C1 segment of cervical spinal cord (tissue), 14 donors: ENCODE data around the gene REPIN1.
"Not testable (repeated sequence)": the region's sequence is repeated elsewhere in the genome, so short reads cannot be mapped to it uniquely, and the experiment has no call there.

Experiments used
- DNase-seq, 14 donors: peaks; one replicate each; lab custom pipeline; 2025; lab: John Stamatoyannopoulos, UW

REPIN1 gene

DNA sequence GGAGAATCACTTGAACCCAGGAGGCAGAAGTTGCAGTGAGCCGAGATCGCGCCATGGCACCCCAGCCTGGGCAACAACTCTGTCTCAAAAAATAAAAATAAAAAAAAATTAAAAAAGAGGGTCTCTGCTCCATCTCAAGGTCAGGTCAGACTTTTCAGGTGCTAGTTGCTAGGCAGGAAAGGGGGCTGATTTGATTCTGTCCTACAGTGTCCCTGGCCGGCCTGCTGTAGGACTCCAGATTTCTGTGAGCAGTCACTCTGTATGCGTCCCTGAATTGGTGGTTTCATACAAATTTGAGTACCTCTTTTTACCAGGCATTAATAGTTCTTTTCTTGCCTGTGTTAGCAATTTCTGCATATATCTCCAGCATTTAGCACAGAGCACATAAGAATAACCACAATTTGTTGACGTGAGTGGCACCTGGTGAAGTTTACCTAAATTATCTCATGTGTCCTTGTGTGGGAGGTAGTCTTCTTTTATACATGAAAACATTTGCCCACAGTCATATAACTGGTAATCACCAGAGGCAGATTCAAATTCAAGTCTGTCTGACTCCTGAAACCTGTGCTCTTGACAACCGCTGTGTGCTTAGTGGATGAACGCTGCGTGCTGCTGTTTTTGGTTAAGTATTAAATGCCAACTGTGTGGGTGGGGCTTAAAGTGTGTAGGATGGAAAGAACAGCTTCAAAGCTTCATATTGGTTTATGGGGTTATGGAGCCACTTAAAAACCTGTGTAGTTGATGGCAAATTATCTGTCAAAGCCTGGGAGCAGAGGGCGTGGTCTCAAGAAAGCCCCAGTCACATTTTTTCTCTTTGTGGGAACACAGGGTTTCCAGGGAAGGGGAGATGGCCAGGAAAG lies 7.3 kb downstream of the REPIN1 start:
- no peak for DNase-seq

DNA sequence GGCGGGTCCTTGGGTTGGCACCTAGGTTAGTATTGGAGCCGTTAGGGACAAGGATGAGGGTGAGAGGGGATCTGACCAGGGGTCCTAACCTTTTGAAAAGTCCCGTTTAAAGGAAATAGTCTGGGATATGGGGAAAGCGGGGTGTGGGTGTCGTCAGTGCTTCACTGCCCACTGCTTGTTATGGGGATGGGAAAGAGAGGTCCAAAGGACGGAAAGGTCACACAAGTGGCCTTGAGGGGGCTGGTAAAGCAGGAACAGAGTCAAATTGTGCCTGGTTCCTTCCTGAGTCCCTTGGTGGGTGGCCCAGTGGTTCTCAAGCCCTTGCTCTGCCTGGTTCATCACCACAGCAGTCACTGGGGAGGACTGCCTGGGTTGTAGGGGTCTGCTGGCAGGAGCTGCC lies 7.9 kb downstream of the REPIN1 start:
- no peak for DNase-seq

DNA sequence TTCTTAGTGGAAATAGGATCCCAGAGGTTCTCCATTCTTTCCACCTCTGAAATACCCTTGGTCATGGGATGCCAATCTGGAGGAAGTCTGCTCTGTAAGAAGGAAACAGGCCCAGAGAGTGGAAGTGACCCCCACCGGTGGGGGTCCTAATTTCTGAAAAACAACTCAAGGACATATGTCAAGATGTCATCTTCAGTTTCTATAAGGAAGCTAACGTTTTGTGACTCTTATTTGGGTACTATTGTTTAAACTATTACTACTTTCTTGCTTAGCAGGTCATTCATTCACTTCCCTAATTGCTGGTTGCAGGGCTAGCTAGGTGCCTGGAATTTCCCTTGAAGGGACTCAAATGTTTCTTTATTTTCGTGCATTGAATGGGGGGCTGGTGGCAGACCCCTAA lies 8.6 kb downstream of the REPIN1 start:
- no peak for DNase-seq

DNA sequence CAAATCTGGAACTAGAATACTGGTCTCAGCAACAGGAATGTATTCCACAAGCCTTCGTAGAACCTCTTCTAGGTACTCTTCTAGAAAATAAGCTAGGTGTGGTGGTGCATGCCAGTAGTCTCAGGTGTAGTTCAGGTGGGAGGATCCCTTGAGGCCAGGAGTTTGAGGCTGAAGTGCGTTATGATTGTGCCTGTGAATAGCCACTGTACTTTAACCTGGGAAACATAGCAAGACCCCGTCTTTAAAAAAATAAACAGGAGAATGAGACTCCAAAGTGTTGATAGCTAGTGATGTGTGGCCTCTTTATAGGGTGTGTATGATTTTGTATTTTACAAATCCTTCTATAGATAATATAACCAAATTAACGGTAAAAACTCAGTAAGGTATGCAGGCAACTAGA lies 9.0 kb downstream of the REPIN1 start:
- no peak for DNase-seq

DNA sequence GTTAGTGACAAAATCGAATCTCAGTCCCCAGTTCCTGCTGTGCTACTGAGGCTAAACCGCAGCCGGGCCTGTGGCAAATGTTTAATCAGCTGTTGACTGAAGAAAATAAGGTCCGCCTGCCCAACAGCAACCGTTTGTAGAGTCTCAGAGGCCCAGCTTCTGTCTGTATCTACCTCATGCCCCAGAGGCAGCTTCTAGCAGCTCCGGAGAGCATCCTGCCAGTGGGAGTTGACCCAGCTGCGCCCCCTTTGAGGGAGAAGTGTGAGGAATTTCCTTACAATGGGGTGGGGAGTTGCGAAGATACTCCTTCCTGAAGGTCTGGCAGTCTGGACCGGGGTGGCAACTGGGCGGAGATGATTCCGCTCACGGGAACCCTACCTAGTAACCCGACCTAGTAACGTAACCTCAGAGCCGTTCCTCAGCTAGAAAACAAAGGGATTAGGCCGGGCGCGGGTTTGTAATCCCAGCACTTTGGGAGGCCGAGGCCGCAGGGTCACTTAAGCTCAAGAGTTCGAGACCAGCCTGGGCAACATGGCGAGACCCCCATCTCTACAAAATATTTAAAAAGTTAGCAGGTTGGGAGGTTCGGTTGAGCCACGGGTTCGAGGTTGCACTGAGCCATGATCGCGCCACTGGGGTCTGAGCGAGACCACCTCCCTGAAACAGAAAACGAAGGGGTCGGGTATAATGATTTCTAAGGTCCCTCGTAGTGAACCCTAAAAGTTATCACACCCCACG lies 9.7 kb downstream of the REPIN1 start:
- peak in 9 of 14 donors; percentile 21 to 53 (median 29) for DNase-seq

DNA sequence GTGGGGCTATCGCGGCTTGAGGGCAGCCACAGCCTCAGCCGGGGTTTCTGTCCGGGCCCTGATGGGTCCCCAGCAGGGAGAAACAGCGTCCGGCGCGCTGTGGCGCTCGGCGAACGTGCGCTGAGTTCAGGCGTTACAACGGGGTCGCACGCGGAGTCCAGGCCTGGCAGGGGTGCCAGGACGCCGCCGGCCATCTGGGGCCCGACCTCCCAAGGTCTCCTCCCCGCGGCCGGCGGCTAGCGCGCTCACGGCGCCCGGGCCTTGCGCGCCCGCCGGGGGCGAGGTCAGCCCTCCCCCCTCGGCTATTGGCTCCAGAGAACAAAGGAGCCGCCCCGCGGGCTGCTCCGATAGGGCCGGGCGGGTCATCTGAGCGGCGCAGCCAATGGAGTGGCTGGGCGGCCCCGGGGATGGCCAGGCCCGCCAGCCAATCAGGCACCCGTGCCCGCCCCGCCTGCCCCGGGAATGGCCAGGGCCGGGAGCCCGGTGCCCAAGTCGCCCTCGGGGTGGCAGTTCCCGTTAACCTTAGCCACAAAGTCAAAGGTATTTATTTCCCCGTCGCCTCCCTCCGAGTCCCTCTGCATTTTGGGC lies 10.3 kb downstream of the REPIN1 start, which contains the start of gene ZNF775:
TSS of gene ZNF775 (plus strand) at position 478 of the 588 bp plus-strand sequence. CDS start 9,141 bp downstream, outside the sequence.
- DNase-seq: peak; percentile 55 to 98 (median 93)

DNA sequence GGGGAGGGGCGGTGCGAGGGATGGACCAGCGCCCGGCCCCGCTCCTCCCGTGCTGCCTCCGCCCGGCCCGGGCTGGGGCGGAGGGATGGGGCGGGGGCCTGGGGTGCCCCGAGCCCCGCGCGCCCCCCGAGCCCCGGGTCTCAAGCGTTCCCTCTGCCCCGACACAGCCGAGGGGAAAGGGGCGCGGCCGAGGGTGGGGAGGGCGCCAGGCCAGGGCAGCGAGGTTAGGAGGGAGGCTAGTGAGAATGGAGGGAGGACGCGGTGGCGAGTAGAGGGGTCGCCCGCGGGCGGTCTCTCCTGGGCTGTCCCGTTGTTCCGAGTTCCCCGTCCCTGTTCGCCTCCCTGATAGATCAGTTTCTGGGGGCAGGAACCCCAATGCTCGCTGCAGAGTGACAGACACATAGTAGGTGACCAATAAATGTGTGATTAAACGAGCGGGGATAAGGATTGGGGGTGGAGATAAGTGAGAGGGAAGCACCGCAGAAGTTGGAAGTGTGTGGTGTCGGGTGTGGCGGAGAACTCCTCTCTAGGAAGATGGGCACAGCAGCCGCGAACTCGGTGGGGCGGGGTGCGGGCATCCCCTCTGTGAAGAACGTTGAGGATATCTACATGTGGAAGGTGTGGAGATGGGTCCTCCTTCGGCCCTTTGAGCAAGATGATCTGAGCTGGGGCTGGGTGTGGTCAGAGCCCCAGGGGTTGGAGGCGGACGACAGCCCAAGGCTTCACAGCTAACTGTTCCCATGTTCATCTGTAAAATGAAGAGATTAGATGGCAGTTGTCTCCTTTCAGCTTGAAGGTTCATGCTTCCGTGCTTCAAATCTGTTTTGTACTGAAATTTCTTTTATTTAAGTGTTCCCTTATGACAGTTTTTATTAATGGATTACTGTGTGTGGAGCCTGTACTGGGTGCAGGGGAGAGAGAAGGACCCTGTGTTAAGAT lies 11.1 kb downstream of the REPIN1 start:
- peak in 6 of 14 donors; percentile 14 to 69 (median 54) for DNase-seq

DNA sequence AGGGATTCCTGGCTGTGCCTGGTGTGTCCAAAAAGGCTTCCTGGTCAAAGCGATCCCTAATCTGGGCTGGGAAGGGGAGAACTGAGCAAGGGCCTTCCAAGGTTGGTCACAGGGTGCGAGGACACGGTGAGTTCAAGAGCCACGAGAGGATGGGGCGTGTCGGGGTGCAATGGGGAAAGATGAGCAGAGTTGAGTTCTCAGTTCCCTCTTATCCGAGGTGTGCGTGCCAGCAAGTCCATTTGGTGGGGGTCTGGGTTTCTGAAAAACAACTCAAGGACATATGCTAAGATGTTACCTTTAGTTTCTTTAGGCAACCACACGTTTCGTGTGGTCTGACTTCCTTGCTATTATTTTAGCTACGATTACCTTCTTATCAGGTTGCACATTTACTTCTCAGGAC lies 11.8 kb downstream of the REPIN1 start:
- no peak for DNase-seq

DNA sequence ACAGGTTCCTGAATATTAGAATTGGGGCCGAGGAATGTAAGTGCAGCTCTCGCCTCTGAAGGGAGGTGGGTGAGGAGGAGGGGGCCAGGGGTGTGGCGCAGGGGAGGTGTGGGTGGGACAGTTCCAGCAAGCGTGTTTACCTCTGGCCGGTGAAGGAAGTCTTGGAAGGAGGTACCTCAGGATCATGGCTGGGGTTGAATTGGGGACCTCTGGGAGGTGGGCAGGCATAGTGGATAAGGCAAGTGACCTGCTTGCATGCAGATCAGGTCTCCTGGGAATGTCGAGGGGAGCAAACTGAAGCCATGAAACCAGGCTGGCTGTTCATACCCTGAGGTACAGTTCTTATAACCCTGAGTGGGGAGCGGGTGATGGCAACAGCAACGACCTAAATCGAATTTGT lies 12.5 kb downstream of the REPIN1 start:
- no peak for DNase-seq

DNA sequence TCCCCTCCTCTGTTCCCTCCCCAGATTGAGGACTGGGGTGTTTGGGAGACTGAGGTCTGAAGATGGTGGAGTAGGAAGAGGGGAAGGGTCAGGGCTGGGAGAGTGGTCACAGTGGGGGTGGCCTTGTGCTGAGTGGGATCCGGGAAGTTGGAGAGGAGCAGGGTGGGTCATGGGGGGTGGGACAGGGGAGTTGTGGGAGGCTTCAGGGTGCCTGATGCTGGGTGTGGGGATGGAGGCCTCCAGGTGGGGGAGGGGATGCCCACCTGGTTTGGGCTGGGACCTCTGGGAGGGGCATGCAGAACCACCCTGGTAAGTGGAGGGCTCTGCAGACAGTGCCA lies 13.1 kb downstream of the REPIN1 start:
- DNase-seq: no peak

DNA sequence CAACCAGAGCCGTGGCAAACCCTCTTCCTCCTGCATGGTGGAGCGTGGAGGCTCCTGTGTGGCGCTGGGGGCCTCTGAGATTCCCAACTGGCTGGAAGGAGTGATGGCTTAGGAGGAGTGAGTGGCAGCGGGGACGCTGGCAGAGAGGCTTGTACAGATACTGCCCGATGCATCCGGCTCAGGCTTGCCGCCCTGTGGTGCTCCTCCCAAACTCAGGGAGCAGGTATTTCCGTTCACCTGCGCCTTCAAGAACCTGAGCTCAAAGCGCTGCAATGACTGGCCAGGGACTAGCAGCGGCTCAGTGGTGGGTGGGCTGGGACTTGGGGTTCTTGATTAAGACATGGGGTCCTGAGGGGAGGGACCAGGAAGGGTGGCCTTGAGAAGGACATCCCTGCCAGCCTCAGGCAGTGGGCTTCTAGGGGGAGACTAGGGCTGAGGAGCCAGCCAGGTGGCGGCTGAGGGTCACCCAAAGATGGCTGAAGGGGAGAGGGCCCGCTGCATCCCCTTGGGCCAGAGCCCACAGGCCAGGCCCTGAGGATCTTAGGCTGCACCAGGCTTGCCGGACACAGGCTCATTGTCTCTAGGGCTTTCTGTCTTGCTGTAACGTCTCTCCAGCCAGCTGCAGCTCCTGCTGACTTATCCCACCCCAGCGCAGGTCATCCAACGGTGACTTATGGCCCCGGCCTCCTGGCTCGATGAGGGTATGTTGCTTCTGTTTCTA lies 13.7 kb downstream of the REPIN1 start:
- DNase-seq: peak in 8 of 14 donors; percentile 17 to 73 (median 47)

DNA sequence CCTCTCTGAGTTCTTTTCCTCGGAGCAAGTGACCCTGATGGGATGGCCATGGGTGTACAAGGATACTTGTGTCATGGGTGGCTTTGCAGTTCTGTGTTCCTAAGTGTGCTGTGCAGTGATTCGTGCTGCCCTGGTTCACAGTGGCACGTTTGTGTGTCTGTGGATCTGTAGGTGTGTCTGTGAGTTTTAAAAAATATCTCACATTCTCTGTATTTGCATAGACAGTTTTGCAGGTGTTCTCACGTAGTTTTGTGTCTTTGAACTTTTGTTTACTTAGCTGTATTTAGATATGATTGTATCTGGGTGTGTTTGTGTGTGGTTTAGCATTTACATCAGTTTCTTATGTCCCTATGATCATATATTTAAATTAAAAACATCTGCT lies 14.2 kb downstream of the REPIN1 start:
- DNase-seq: peak in 1 of 14 donors; percentile 73

DNA sequence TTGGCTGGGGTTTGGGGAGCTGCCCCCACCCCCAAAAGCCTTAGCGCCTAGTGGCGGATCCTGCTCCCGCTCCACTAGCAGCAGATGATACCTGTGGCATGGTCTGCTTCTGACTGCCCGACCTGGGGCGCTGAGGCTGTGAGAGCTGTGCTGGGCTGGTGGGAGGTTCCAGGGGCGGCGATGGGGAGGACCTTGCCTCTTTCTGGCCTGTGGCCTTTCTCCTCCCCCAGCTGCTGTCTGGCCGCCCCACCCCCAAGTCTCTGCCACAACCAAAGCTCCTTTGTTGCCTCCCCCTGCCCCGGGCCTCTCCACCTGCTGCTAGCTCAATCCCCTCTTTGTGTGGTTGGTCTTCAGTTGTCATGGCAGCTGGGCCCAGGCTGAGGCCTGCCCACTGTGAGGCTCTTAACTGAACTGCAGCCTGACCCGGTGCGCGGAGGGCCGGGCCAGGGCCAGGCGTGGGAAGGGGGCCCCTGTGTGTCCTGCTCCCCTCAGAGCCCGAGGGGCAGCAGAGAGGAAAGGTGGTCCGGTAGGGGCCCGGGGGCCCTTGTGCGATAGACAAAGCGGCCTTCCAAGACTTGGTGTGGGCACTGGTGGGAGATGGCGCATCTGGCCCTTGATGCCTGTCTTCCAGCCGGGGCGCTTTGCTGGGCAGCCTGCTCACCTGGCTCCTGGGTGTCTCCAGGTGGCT lies 15.2 kb downstream of the REPIN1 start:
- DNase-seq: peak in 13 of 14 donors; percentile 57 to 98 (median 88)

DNA sequence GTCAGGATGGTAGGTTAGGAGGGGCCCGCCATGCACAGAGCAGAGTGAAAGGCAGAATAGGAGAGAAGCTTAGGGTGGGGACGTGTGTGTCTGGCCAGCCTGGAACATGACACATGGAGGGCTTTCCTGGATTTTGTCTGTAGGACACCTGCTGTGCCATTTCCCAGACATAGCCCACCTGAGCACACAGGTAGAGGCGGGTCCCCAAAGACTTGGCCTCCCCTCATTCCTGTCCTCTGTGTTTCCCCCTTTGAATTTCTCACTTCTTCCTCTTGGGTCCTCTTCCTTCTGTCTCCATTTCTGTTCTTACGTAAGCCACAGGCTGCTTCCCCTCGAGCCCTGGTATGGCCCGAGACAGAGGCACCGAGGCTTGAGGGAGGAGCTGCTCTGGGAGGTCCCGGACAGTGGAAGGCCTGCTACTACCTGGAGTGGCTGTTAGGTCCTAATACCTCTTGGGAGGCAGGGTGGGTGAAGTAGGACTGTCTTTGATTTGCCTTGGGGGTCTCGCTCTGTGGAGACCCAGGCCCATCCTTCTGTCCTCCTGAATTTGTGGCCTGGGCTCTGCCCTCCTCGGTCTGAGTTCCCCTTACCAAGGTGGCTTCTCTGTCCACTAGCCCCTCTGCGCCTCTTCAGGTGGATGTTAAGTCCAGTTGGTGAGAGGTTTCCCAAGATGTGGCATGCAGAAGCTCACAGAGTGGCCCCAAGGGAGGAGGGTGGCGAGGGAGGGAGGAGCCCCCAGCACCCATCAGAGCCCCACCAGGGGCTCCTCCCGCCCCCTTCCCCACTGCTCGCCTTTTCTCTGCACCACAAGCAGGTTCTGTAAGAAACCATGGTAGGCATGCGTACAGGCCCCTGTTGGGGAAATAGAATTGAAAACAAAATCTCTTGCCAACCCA lies 16.0 kb downstream of the REPIN1 start:
- peak in 3 of 14 donors; percentile 46 to 66 (median 58) for DNase-seq

DNA sequence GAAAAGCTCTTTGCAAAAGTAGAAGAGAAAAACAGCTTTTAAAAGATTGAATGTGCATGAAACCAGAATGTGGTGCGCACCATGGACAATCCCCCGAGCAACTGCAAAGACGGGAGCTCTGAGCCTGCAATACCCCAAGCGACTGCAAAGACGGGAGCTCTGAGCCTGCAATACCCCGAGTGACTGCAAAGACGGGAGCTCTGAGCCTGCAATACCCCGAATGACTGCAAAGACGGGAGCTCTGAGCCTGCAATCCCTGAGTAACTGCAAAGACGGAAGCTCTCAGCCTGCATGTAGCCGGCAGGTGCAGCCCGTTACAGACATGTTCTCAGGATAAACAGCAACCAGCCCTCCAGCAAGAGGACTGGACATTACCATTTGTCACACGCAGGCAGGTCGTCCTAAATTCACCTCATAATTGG lies 16.7 kb downstream of the REPIN1 start:
- peak in 3 of 14 donors; percentile 38 to 57 (median 41) for DNase-seq

DNA sequence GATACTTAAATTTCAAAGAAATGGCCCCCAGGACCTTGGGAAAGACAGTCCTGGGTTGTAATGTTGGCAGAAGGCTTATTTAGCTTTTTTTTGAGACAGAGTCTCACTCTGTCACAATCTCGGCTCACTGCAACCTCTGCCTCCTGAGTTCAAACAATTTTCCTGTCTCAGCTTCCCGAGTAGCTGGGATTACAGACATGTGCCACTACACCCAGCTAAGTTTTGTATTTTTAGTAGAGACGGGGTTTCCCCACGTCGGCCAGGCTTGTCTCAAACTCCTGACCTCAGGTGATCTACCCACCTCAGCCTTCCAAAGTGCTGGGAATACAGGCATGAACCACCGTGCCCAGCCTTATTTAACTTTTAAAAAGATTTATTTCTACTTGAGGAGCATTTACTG lies 17.3 kb downstream of the REPIN1 start:
- not testable (repeated sequence) for DNase-seq

DNA sequence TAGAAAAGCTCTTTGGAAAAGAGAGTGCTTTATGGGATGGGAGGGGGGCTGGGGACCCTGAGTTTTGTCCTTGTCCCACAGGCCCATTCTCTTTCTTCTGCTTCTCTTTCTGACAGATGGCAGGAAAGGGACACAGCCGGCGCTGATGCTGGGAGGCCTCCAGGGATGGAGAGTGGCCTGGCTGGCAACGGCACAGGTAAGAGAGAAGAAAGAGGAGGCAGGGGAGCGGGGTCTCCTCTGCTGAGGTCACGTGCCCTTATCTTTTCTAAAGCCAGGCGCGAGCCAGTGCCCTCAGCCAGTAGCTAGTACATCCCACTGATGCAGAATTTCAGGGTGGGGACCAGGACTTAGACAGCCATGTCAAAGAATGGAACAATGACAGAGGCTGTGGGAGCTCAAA lies 19.7 kb downstream of the REPIN1 start:
- peak in 1 of 14 donors; percentile 51 for DNase-seq

DNA sequence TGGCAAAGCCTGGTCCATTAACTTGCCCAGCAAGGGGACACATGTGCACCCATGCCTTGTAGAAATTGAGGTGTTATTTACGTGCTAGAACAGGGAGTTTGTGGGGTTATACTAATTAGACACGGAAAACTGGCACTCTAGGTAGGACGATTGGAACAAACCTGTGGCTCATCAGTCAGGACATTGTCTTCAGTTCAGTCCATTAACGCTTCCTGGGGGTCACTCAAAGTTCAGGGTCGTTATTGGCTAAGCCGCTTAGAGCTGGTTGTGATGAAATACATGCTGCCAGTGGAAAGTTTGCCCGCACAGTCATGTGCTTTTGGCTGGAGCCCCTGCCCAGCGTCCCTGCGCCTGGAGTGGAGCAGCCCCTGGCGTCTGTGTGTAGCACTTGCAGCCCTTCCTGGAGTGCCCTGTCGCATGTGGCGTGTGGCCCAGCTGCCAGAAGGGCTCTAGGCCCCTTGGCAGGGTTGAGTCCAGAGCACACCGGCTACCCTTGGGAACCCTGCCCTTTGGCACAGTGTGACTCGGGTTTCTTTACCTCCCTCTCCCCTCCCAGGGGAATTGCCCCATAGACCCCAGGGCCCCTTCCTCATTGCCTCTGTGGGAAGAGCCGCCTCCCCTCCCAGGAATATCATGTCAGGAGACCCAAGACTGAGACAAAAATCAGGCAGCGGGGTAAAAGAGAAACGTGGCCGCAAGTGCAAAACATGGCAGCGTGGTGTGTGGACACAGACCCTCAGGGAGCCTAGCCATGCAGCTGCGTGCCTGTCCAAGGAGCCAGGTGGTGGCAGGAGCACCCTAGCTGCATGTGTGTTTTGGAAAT lies 20.3 kb downstream of the REPIN1 start:
- peak in 12 of 14 donors; percentile 24 to 85 (median 76) for DNase-seq
